Fibroblast of skin of right biceps (primary cell): Measurements from ENCODE around the gene TGFA.

Source experiments
- DNase-seq: peaks from one replicate; pipeline ENCODE4 v3.0.0-alpha.2; 2013

The TGFA gene

DNA sequence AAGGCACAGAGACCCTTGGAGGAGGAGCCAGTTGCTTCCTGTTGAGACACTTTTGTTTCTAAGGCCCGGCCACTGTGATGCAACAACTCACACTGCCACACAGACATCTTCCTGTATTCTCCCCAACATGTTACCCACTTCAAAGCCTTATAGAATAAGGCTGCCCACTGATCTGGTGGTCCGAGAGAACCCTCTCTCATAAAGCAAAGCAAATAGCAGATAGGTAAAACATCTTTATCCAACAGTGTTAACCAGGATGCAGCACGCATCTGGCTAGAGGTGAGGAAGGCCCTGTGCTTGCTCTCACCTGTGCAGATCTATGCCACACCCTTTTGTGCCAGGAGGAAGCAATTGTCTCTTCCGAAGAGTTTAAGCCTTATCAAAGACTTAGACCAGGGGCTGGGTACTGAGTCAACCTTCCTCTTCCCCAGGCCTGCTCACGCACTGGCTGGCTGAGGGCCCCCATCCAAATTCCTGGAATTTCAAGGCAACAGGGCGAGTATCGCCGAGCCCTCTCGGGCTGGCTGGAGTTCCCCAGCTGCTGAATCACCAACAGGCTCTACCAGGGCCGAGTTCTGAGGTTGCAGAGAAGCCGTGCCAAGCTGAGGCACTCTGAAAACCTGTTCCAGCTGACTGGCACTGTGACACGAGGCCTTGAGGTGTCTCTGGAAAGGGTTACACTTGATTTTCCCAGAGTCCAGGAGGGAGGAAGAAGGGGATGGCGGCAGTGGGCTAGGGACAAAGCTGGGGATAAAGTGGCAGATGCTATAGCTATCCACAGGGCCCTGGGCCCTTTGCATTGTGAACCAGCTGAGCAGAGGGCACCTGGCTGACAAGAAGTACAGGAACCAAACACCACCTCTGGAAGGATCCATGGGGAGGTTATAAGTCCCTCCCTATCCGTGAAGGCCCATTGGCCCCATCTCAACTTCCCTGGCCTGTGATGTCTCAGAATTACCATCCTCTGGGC is 29.3 kb downstream of the TGFA start:
- DNase-seq = peak; percentile 76

DNA sequence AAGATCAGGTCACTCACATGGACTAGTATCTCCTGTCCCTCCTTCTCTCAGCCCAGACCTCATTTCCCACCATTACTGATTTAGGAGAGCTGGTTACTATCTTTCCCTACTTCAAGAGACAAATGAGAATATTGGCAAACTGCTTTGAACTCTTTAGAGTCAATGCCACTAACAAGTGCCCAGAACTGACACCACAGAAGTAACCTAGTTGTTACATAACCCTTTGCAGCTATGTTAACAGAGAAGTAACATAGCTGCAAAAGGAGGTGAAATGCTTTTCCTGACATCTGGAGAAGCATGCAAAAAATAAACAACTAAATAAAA is 30.0 kb downstream of the TGFA start:
- no peak for DNase-seq

DNA sequence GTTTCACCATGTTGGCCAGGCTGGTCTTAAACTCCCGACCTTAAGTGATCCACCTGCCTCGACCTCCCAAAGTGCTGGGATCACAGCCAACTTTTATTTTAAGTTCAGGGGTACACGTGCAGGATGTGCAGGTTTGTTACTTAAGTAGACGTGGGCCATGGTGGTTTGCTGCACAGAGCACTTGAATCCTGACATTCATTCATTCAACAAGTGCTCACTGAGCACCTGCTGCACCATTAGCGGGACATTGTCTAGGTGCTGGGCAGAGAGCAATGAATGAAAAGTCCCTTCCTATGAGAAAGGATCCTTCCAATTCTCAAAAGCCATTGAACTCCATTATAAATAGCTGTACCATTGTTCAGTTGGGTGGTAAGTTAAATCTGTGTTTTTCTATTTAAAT is 31.0 kb downstream of the TGFA start:
- no peak for DNase-seq

DNA sequence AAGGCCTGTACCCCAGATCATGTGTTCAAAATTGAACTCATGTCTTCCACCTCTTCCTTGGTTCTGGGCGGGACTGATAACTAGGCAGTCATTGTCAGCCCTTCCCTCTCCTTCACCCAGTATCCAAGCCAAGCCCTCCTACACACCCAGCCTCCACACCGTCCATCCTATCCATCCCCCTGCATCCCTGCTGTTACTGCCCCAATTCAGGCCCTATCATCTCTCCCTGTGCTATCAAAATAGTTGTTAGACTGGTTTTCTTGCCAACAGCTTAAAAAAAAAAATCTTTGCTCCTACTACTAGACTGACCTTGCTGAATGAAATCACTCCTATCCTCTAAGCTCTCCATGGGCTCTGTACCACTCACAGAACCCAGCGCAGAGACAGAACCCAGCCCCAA is 32.8 kb downstream of the TGFA start:
- DNase-seq = no peak

DNA sequence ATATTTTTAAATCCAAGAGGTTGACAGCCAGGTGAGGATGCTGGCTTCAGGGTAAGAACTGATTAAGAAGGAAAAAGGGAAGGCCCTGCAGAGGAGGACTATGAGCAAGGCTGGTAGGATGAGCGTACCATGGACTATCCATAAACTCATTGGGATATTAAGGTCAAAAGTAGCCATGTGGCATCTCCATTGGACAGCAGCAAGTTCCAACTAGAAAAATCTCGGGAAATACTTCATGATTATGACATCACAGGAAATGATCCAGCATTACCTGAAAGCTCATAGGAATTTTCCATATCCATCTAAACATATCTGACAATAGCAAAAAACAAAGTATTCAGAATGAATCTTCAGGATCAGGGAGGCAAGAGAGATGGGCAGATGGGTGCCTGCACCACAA is 34.2 kb downstream of the TGFA start:
- DNase-seq = no peak

DNA sequence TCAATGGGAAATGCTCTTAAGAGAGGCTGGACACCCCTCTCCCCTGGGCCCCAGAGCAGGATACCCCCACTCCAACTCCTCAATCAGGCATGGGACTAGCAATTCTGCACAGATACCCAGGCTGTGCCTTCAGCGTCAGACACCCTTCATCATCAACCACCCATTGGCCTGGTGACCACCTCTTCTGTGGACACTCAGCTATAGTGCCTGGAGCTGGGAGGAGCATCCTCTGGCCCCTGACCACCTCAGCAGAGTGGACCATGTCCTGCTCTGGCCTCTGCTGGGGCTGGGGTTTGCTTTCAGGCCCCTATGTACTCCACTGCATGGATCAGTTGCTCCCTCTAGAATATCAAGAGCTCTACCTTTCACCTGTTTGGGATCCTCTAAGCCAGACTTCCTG is 35.1 kb downstream of the TGFA start:
- no peak for DNase-seq

DNA sequence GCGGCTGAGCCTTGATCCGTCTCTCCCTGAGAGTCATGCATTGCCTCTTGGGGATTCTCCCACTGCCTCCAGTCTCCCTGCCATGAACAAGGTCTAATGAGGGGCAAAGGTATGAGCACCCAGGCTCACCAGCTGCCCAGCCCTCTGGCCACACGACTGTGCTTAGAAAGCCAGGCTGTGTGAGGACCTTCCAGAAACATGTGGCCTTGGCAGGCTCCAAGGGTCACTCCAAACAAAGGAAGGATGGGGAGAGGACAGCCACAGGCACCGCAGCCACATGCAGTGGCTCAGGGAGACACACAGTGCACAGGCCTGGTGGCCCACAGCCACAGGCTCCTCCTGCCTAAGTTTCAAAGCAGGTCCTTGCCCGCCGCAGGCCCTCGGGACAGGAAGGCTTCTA is 35.8 kb downstream of the TGFA start:
- DNase-seq = no peak

DNA sequence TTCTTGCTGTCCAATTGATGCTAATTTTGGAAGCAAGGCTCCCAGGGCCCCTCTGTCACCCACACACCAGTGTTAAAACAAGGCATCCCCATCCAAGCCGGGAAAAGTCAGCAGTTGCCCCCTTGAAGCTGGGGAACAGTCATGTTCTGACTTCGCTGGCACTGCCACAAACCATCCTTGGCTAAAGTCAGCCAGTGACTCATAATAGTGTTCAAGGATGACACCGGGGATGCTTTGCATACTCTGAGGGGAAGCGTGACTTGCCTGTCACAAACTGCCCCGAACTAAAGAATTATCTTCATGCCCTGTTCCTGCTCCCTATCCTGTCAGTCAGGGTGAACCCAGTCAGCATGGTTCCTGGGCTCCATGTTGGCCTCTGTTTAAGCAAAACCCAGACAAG is 37.0 kb downstream of the TGFA start:
- peak; percentile 57 for DNase-seq

DNA sequence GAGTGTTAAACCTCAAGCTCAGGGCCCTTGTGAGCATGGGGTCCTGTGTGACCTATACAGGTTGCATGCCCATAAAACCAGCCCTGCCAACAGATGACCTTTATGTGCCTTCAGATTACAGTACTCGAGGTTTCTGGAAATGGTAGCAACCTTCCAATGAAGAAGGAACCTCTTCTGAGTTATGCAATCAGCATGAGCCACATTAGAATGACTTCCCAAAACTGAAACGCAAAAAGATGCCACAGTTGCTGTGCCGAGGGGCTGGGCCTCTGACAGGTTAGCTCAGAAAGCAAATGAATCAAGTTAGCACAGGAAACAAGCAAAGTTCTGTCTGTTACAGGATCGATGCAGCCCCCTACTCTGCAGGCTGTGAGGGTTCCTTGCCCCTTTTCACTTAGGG is 37.7 kb downstream of the TGFA start:
- no peak for DNase-seq

DNA sequence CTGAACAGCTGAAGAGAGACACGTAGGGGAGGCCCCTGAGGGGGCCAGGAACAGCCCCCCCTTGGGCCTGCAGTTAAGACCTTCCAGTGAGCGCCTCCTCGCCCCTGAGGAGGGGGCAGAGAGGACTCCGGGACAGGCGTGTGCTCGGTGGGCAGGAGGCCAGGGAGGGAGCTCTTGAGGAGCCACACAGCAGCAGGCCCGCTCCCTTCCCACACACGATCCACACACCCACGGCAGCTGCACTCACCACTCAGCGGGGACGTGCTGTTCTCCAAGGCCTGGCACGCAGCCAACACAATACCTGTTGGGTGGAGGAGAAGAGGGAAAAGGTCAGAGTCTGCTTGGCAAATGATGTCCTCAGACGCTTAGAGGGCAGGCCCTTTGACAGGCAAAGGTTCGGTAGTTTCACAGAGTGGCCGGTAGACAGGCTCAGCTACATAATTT is 39.0 kb downstream of the TGFA start:
- no peak for DNase-seq

DNA sequence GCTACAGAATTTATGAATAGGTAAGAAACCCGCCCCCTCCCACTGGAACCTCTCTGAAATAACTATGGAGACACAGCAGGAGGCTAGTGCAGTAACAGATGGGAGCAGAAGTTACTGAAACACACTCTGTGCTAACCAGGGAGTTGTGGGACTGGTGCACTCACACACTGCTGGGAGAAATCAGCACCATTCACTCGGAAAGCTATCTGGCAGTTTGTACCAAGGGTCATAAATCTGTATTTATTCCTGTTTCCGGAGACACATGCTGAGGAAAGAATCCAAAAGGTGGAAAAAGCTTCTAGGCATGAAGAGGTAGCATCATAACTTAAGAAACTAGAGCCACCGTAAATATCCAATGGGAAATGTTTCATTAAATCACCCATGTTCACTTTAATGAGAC is 39.9 kb downstream of the TGFA start:
- no peak for DNase-seq

DNA sequence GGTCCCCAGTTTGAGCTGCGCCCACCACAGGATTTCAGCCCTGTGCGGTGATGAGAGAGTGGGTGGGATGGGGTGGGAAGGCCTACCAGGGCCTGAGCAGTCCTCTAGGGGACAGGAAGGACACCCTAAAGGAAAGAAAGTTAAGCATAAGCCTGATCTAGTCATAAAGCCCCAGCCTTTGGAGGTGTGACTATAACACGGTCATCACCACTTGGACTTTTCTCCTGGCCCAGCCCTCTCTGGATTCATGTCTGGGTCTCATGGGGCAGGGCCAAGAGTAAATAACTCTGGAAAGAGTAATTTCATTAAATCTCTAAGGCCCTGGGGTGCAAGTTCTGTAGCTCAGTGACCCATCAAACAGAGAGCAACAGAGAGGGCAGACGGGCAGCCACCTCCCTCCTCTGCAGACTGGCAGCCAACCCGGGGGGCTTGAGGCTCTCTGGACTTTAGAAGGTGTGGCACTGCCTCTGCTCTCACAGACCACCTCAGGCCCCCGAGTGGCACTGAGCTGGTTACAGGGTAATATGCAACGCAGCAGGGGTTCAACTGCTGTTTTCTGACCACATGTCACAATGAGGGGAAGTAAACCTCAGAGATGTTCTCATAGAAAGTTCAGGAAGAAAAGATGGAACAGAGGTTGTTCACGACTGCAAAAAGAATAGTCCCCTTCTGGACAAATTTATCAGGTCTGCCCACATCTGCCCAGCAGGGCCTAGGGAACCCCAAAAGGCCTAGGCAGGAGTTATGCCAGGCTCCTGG is 41.5 kb downstream of the TGFA start:
- DNase-seq = no peak

DNA sequence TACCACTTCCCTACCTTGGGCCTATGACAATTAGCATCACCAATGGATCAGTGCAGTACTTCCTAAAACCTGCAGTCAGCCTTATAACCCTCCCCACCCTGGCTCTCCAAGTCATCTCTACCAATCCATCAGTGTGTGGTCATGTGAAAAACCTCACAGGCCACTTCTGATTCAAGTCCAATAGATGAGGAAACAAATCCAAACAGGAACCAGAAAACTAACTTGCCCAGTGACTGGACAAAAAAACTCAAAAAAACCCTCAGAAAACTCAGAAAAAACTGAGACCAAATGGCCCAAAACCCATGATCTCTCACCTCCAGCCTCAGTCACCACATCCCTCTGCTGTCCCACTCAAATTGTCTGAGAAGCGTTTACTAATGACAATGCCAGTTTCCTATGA is 43.3 kb downstream of the TGFA start:
- DNase-seq = no peak

DNA sequence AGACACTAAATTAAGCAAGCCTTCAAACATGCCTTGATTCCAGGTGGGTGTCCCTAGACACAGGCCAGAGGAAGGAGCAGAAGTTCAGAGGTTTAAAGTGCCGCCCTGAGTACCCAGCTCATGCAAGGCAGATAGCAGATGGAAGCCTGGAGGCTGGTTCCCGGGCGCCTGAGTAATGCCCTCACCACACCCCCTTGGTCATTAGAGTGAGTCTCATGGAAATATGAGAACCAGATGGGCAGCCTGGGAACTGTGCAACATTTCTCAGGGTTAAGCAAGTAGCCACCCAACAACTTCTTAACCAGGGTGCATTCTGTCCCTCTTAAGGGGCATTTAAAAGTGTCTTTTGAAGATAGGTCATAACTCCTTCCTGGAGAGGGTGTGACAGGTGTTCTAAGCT is 44.1 kb downstream of the TGFA start:
- DNase-seq = peak; percentile 8

DNA sequence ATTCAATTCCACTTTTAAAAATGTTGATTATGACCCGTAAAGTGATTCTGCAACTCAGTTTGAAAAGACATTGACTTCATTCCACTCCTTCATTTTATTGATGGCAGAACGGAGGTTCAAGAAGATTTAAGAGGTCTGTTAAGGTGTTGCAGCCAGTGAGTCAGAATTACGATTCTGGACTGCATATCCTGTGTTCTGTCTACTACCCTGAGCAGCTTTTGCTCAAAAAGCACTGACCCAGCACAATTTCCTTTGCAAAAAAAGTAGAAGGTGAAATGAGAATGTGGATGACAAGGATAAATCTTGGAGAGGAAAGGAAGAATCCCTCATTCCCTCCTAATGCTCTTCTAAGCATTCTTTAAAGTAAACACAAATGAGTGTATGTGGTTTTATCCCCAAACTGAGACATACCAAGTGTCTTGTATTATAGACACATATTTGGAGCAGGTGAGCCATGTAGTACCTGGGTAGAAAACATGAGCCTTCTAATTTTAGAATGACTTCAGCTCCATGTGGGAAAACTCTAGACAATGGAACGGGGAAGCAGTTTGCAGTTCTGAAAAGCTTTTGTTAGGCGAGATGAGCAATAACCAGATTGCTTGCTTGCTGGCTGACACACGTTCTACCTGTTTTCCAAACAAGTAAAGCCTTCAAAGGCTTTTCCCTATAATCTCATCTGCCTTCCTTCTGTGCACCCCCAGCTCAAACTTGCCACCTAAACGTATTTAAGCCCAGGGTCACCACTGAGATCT is 44.7 kb downstream of the TGFA start:
- no peak for DNase-seq

DNA sequence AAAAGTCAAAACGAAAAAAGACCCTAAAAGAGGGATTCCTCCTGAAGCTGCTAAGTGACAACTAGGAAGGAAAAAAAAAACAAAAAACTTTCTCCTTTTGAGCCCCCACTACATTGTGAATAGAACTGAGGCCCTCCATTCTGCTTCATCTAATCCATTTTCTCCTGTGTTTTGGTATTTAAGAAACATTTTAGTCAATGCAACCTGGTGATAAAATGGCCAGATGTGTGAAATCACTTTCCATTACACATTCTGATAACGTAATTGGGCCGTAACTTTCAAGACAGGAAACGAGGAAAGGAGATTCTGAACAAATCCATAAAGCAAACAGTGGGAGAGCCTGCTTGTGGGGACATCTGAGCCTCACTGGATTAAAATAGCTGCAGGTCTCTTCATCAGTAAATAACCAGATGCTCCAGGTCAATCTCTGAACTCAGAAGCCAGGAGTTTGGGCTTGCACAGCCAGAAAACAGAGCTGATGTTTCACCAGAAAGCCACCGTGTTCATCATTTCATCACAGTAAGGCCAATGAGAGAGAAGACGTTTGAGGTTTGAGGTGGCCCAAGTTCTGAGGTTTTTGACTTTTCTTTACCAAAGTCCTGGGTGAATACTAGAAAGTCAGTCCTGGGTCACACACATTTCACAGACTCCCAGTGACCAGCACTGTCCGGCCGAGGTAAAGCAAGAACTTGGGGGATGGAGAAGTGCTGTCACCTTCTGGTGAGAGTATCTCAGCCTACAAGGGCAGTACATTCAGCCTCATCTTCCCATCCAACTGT is 47.8 kb downstream of the TGFA start:
- DNase-seq = no peak

DNA sequence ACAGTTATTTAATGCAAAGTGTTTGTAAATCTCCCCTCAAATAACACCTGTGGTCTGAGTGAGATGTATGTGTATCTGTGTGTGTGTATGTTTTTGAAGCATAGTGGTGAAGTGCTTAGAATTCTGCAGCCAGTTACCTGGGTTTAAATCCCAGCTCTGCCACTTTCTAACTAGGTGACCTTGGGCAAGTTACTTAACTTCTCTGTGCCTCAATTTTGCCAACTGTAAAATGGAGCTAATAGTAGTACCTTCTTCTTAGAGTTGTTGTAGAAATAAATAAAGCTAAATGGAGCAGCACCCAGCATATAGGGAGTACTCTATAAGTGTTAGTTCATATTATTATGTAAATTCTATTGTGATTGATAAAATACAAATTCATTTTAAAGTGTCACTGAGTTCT is 48.9 kb downstream of the TGFA start:
- no peak for DNase-seq

DNA sequence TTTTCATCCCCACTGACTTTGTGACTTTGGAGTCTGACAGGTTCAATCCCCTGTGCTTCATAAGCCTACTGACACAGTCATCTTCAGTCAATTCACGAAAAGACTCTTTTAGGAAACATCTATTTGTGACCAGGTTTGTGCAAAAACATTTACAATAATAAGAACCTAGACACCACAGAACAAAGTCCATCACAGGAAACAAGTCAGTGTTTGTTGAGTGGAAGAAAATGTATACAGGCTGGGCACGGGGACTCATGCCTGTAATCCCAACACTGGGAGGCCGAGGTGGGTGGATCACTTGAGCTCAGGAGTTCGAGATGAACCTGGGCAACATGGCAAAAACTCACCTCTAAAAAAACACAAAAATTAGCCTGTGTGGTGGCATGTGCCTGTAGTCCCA is 49.7 kb downstream of the TGFA start:
- no peak for DNase-seq

DNA sequence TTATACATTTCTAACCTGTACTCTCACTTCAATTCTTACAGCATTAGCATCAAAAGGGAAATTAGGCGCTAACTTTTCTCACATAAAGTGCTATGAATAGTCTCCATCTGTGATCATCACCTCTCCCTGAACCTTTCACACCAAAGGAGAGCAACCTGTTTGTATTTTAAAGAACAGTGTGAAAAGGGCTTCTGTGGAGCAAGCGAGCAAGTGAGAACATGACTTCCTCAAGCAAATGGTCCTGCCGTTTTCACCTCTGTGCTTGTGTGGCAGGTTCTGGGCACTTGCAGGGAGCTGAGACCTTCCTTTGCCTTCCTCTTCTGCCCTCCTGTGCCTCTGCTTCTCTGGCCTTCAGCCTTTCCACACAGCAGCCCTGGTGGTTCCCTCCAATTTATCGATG is 51.9 kb downstream of the TGFA start:
- no peak for DNase-seq

DNA sequence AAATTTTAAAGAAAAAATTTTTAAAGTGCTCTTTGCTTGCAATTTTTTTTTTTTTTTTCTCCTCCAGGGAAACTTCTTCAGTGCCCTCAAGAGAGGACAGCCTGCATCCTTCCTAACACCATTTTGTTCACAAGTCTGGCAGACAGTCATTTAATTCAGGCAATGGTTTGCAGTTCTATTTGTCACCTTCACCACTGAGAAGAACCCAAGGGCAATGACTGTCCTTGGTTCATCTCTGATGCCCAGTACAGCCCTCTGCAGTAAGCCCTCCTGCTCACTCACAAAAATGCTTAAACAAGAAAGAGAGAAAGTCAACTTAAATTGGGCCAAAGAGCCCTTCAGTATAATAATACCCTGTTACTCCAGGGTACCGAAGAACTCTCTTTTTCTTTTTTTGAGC is 52.4 kb downstream of the TGFA start:
- DNase-seq = no peak

DNA sequence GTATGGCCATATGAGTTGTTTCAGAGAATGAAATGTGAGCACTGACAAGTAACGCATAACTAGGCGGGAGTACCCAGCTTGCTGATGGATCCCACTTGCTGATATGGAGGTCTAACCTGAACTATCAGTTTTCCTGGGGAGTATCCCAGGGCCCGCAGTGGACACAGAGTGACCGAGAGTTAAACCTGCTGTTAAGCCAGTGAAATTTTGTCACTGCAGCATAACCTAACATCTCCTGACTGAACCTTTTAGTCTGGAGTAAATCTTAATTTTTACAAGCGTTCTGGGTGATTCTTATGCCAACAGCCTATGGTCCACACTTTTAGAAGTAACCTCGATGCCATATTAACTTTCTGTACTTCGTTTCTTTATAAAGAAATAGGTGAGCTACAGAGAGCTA is 54.4 kb downstream of the TGFA start:
- no peak for DNase-seq

DNA sequence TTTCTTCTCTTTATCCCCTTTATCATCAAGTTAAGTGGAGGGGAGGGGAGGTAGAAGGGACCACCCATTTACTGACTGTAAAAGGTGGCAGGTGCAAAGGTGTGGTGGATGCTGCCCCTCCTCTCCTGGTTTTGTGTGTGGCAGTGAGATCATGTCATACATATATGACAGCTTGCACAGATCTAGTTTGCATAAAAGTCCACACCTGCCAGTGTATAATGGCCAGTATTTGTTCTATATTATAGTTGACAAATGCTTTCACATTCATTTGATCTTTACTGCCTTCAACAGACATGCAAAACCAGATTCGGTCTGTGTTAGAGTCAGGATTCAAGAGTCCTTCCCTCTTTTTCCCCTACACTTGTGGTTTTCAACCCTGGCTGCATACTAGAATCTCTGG is 55.1 kb downstream of the TGFA start:
- DNase-seq = no peak

DNA sequence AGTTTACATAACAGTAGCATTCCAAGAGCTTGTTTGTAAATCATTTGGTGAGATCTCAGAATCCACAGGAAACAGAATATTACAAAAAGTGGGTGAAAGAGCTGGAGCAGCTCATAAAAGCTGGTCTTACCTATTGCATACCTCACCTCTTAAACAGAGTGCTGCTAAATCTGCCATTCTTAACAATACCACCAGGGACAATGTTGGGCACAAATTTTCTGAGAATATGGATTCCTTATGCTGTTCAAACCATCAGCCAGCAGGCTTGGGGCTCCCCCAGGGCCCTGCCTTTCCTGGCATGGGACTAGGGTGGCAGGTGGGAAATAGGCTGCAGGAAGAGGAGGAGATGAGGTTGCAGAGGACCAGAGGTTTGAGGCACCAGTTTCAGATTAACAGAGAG is 55.6 kb downstream of the TGFA start:
- DNase-seq = no peak
